Neural crest cell (in vitro differentiated cells): ENCODE measurements around the gene PSKH1. TPM values are rescaled to one million over a fixed set of nuclear protein-coding genes. Genes with fewer than 3 reads are reported as not detected.

ENCODE experiments used
- DNase-seq: peaks from one replicate; pipeline ENCODE4 v3.0.0; 2021; ENCODE audit warnings: low read depth, mixed read lengths, low spot score
- H3K27ac Mint-ChIP-seq: one replicate; pipeline ENCODE4 v1.8.0; 2021; ENCODE audit warnings: mild to moderate bottlenecking, mixed read lengths; ENCODE audit not compliant: unreplicated experiment
- H3K27me3 Mint-ChIP-seq: 2 replicates; pipeline ENCODE4 v1.8.0; 2021; ENCODE audit warnings: low read depth, mild to moderate bottlenecking, mixed read lengths
- H3K36me3 Mint-ChIP-seq: 2 replicates; pipeline ENCODE4 v1.8.0; 2021; ENCODE audit warnings: low read depth, mild to moderate bottlenecking, mixed read lengths
- H3K4me1 Mint-ChIP-seq: 2 replicates; pipeline ENCODE4 v1.8.0; 2021; ENCODE audit warnings: mixed read lengths
- H3K4me3 Mint-ChIP-seq: one replicate; pipeline ENCODE4 v1.8.0; 2021; ENCODE audit warnings: mild to moderate bottlenecking, mixed read lengths
- H3K9me3 Mint-ChIP-seq: 2 replicates; pipeline ENCODE4 v1.8.0; 2021; ENCODE audit warnings: mixed read lengths
- total RNA-seq: library from RNA; stranded (reverse); gene quantifications from 2 replicates; pipeline ENCODE4 v1.2.1, GENCODE V29; 2021
- TF ChIP-seq, protein P1 (sequence below): fragments of 200-600 bp; sonication (generic); conservative IDR thresholded peaks from 2 replicates; pipeline ENCODE4 v1.5.0; 2021; ENCODE audit warnings: antibody characterized with exemption, mild to moderate bottlenecking

PSKH1 gene
- total RNA-seq, 1 donor from 2014 or later = 41.5 TPM

GRCh38 chr16:67950335-67950843 is 57.3 kb downstream of the PSKH1 start:
- Mint-ChIP-seq H3K4me3 (no peak overlapping the region), H3K4me1 (no peaks in the 10 kb centered on the region), H3K27ac (no peak overlapping the region), H3K27me3 (no peaks in the 10 kb centered on the region), H3K36me3 (no peaks in the 10 kb centered on the region), H3K9me3 (no peaks in the 10 kb centered on the region)
- TF ChIP-seq, protein P1, sequence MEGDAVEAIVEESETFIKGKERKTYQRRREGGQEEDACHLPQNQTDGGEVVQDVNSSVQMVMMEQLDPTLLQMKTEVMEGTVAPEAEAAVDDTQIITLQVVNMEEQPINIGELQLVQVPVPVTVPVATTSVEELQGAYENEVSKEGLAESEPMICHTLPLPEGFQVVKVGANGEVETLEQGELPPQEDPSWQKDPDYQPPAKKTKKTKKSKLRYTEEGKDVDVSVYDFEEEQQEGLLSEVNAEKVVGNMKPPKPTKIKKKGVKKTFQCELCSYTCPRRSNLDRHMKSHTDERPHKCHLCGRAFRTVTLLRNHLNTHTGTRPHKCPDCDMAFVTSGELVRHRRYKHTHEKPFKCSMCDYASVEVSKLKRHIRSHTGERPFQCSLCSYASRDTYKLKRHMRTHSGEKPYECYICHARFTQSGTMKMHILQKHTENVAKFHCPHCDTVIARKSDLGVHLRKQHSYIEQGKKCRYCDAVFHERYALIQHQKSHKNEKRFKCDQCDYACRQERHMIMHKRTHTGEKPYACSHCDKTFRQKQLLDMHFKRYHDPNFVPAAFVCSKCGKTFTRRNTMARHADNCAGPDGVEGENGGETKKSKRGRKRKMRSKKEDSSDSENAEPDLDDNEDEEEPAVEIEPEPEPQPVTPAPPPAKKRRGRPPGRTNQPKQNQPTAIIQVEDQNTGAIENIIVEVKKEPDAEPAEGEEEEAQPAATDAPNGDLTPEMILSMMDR = no peak
- DNase-seq = no peak

DNA sequence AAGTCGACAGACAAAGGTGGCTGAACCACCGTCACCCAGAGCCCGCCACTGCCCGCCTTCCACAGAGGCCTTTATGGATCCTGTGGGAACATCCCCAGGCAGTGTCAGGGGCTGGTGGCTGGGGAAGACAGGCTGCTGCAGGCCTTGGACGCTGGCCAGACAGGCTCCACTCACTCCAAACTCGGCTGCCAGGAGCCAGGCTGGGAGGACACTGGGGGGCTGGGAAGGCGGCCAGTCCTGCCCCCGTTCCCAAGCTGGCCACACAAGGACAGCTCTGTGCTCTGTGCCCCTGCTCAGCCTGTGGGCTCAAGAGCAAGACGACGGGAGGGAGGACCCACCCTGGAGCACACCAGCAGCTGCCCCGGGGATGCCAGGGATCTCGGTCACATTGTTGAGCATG is 58.4 kb downstream of the PSKH1 start:
- H3K9me3 Mint-ChIP-seq = no peaks in the 10 kb centered on the region
- TF ChIP-seq, protein P1 = no peak
- DNase-seq = no peak
- no peak overlapping the region for H3K27ac Mint-ChIP-seq
- no peaks in the 10 kb centered on the region for H3K4me1 Mint-ChIP-seq
- H3K4me3 Mint-ChIP-seq = no peak overlapping the region
- no peaks in the 10 kb centered on the region for H3K27me3 Mint-ChIP-seq
- H3K36me3 Mint-ChIP-seq = no peaks in the 10 kb centered on the region

GRCh38 chr16:67953641-67954375 is 60.8 kb downstream of the PSKH1 start:
- no peak for DNase-seq
- peak overlapping the region; percentile 89 for H3K27ac Mint-ChIP-seq
- no peak overlapping the region for H3K4me3 Mint-ChIP-seq
- no peaks in the 10 kb centered on the region for H3K27me3 Mint-ChIP-seq
- no peaks in the 10 kb centered on the region for H3K9me3 Mint-ChIP-seq
- H3K4me1 Mint-ChIP-seq = no peaks in the 10 kb centered on the region
- peaks cover 6% of the 10 kb centered on the region for H3K36me3 Mint-ChIP-seq
- TF ChIP-seq, protein P1 = no peak

- no peak for DNase-seq
- no peak overlapping the region for H3K27ac Mint-ChIP-seq
- no peaks in the 10 kb centered on the region for H3K9me3 Mint-ChIP-seq
- H3K27me3 Mint-ChIP-seq = no peaks in the 10 kb centered on the region
- peaks cover under 1% of the 10 kb centered on the region for H3K4me1 Mint-ChIP-seq
- H3K36me3 Mint-ChIP-seq = peaks cover 6% of the 10 kb centered on the region
- TF ChIP-seq, protein P1 = no peak
- H3K4me3 Mint-ChIP-seq = no peak overlapping the region
Observed at GRCh38 chr16:67954421-67955196, 61.6 kb downstream of the PSKH1 start.

DNA sequence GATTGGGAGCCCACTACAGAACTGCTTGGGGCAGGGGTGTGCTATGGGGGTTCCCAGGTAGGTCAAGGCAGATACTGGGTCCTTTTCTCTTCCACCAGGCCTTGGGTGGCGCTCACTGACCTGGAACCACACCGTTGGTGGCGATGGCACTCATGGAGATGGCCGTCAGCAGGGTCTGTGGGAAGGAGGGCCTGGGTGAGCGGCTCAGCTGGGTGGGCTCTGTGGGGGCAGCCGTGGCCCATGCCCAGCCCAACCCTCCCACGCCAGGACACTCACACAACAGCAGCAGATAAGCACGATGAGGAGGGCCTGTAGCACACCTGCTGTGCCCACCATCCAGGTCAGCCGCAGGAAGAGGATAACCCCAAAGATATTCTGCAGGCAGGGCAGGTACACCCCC is 64.6 kb downstream of the PSKH1 start:
- no peak for DNase-seq
- TF ChIP-seq, protein P1 = no peak
- H3K4me1 Mint-ChIP-seq = peaks cover 5% of the 10 kb centered on the region
- no peak overlapping the region for H3K27ac Mint-ChIP-seq
- H3K27me3 Mint-ChIP-seq = no peaks in the 10 kb centered on the region
- H3K36me3 Mint-ChIP-seq = peaks cover 6% of the 10 kb centered on the region
- no peaks in the 10 kb centered on the region for H3K9me3 Mint-ChIP-seq
- H3K4me3 Mint-ChIP-seq = no peak overlapping the region
